OCI-LY1 (cell line): ENCODE measurements around the gene WDR93.

ENCODE experiments used
- CTCF ChIP-seq: fragments of 200-600 bp; sonication (generic), shearing (Covaris generic); IDR thresholded peaks from 2 replicates; pipeline ENCODE4 v1.5.1; 2017; ENCODE audit warnings: mild to moderate bottlenecking, antibody characterized with exemption, low read length, moderate library complexity, mixed read lengths
- EZH2 ChIP-seq: fragments of 200-600 bp; sonication (generic), shearing (Covaris generic); IDR thresholded peaks from 2 replicates; pipeline ENCODE4 v1.8.0; 2017; ENCODE audit warnings: borderline replicate concordance, mixed run types, mild to moderate bottlenecking, antibody characterized with exemption, low read length, moderate library complexity, mixed read lengths

- no peak for TF ChIP-seq CTCF
- TF ChIP-seq EZH2, result no peak
Measured at GRCh38 chr15:89669941-89670340, 20.7 kb upstream of the WDR93 start.
